KMS-11 (cell line): ENCODE measurements around the gene IGSF11.

Source experiments
- H2AFZ ChIP-seq: fragments of 200-600 bp; sonication (generic); 2 replicates; pipeline ENCODE4 v1.6.1; 2016; ENCODE audit warnings: antibody characterized with exemption, mixed run types, low read depth
- H3K27ac ChIP-seq: fragments of 200-600 bp; sonication (generic); 2 replicates; pipeline ENCODE4 v1.6.1; 2016; ENCODE audit warnings: mild to moderate bottlenecking, mixed run types
- H3K27me3 ChIP-seq: fragments of 200-600 bp; sonication (generic); 2 replicates; pipeline ENCODE4 v1.6.1; 2017; ENCODE audit warnings: mild to moderate bottlenecking, low read depth, mixed run types, moderate library complexity; ENCODE audit not compliant: insufficient read depth
- H3K36me3 ChIP-seq: fragments of 200-600 bp; sonication (generic); 2 replicates; pipeline ENCODE4 v1.6.1; 2017; ENCODE audit warnings: mild to moderate bottlenecking, mixed run types; ENCODE audit not compliant: insufficient read depth
- H3K4me1 ChIP-seq: fragments of 200-600 bp; sonication (generic); 2 replicates; pipeline ENCODE4 v1.6.1; 2016; ENCODE audit warnings: mild to moderate bottlenecking, low read depth, mixed run types; ENCODE audit not compliant: poor library complexity, severe bottlenecking
- H3K4me2 ChIP-seq: fragments of 200-600 bp; sonication (generic); 2 replicates; pipeline ENCODE4 v1.7.0; 2016; ENCODE audit warnings: mild to moderate bottlenecking, mixed run types
- H3K4me3 ChIP-seq: fragments of 200-600 bp; sonication (generic); IDR thresholded peaks from 2 replicates; pipeline ENCODE4 v1.6.1; 2017; ENCODE audit warnings: low read depth, low read length, mixed read lengths; ENCODE audit not compliant: insufficient read depth
- H3K79me2 ChIP-seq: fragments of 200-600 bp; sonication (generic); 2 replicates; pipeline ENCODE4 v1.6.1; 2016; ENCODE audit warnings: low read depth, mixed run types; ENCODE audit not compliant: insufficient read depth
- H3K9ac ChIP-seq: fragments of 200-600 bp; sonication (generic); 2 replicates; pipeline ENCODE4 v1.6.1; 2016; ENCODE audit warnings: mild to moderate bottlenecking, mixed run types
- H4K20me1 ChIP-seq: fragments of 200-600 bp; sonication (generic); 2 replicates; pipeline ENCODE4 v1.6.1; 2016; ENCODE audit warnings: mild to moderate bottlenecking, mixed run types; ENCODE audit not compliant: insufficient read depth
- TF ChIP-seq, protein P1 (sequence below): fragments of 200-600 bp; sonication (generic); conservative IDR thresholded peaks from 2 replicates; pipeline ENCODE4 v1.6.1; 2017; ENCODE audit warnings: low read depth, mild to moderate bottlenecking, antibody characterized with exemption, low read length, moderate library complexity, mixed read lengths

Gene IGSF11

DNA sequence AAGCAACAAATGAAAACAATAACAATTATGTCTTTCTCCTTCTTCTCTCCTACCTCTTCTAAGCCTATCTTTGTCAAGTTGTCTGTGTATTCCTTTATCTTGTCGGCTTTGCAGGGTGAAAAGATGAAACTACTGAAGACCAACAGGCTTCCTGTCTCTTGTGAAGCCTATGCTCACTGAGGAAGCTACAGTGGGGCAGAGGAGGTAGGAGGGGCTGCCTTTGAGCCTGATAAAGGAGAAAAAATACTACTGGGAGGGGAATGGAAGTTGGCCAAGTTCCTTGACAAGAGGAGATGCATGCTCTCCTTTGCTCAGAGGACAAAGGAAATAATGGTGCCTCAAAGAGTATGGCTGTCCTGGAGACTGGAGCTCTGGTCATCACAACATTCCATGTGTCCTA is 92.0 kb downstream of the IGSF11 start:
- TF ChIP-seq, protein P1, sequence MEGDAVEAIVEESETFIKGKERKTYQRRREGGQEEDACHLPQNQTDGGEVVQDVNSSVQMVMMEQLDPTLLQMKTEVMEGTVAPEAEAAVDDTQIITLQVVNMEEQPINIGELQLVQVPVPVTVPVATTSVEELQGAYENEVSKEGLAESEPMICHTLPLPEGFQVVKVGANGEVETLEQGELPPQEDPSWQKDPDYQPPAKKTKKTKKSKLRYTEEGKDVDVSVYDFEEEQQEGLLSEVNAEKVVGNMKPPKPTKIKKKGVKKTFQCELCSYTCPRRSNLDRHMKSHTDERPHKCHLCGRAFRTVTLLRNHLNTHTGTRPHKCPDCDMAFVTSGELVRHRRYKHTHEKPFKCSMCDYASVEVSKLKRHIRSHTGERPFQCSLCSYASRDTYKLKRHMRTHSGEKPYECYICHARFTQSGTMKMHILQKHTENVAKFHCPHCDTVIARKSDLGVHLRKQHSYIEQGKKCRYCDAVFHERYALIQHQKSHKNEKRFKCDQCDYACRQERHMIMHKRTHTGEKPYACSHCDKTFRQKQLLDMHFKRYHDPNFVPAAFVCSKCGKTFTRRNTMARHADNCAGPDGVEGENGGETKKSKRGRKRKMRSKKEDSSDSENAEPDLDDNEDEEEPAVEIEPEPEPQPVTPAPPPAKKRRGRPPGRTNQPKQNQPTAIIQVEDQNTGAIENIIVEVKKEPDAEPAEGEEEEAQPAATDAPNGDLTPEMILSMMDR, result no peak
- no peak overlapping the region for H3K4me2 ChIP-seq
- no peaks in the 10 kb centered on the region for H4K20me1 ChIP-seq
- H3K27ac ChIP-seq, result no peak overlapping the region
- no peaks in the 10 kb centered on the region for H3K79me2 ChIP-seq
- H3K9ac ChIP-seq, result no peak overlapping the region
- H3K36me3 ChIP-seq, result no peaks in the 10 kb centered on the region
- no peaks in the 10 kb centered on the region for H3K27me3 ChIP-seq
- no peak overlapping the region for H3K4me3 ChIP-seq
- no peaks in the 10 kb centered on the region for H3K4me1 ChIP-seq
- no peak overlapping the region for H2AFZ ChIP-seq

DNA sequence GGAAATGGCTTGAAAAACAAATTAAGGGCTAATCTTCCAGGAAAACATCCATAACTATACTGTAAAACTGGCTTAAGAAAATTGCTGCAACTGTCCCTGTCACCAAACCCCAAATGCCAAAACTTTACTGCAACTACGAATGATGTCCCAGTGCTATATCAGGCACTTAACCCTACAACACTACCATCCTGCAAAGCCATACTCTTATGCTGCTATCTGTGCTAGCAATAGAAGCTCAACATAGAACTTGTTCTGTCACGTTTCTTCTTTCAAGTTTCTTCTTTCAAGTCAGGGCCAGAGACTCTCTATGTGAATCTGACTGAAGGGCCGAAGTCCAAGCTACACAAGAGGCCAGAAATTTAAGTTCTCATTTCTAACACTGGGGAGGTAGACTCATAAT is 92.5 kb downstream of the IGSF11 start:
- Histone ChIP-seq H3K27ac (no peak overlapping the region), H4K20me1 (no peaks in the 10 kb centered on the region)

DNA sequence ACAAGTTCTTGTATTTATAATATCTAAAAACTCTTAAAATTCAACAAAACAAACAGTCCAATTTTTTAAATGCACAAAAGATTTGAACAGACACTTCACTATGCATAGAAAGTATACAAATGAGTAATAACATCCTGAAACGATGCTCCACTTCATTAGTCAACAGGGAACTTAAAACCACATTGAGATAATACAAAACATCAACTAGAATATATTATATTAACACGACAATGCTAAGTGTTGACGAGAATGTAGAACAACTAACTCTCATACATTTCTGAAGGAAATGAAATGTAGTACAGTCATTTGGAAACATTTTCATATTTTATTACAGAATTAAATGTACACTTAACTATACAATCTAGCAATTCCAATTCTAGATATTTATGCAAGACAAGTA is 93.4 kb downstream of the IGSF11 start:
- TF ChIP-seq, protein P1, result no peak
- H3K4me1 ChIP-seq, result no peaks in the 10 kb centered on the region
- H4K20me1 ChIP-seq, result no peaks in the 10 kb centered on the region
- H3K4me2 ChIP-seq, result no peak overlapping the region
- H3K79me2 ChIP-seq, result no peaks in the 10 kb centered on the region
- H3K9ac ChIP-seq, result no peak overlapping the region
- H2AFZ ChIP-seq, result no peak overlapping the region
- no peak overlapping the region for H3K27ac ChIP-seq
- H3K27me3 ChIP-seq, result no peaks in the 10 kb centered on the region
- H3K36me3 ChIP-seq, result no peaks in the 10 kb centered on the region
- no peak overlapping the region for H3K4me3 ChIP-seq

More for the DNA sequence above, 92.5 kb downstream of the IGSF11 start:
- H3K4me2 ChIP-seq, result no peak overlapping the region
- no peaks in the 10 kb centered on the region for H3K79me2 ChIP-seq
- H2AFZ ChIP-seq, result no peak overlapping the region
- H3K9ac ChIP-seq, result no peak overlapping the region
- H3K27me3 ChIP-seq, result no peaks in the 10 kb centered on the region
- TF ChIP-seq, protein P1, result no peak
- H3K36me3 ChIP-seq, result no peaks in the 10 kb centered on the region
- no peak overlapping the region for H3K4me3 ChIP-seq
- H3K4me1 ChIP-seq, result no peaks in the 10 kb centered on the region

DNA sequence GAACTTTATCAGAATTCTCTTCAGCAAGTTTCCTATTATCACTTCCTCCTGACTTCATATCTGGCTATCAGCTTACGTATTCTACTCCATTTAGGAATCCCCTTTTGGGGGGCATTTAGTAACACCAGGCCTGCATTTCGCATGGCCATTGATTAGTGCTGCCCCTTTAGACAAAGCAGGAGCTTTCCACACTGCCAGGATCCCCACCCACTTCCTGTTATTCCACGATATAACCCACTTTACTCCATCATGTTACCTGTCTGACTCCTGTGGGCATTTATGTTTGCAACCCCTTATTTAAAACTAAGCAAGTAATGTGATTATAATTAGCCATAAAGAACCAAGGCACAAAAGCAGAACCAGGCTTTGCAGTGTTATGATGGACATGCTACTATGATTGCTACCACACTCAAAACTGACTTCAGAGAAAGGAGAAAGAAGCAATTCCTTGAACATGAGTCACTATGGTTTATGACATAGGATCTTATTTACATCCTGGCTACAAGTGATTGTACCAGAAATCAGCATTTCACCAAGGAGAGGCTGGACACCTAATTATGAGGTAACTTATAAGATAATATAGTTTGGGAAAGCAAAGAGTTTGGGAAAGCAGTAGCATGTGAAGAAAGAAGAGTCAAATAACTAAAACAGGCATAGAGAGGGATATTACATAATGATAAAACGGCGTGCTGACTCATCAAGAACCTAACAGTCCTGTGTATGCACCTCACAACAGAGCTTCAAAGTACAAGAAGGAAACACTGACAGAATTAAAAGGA is 96.3 kb downstream of the IGSF11 start:
- TF ChIP-seq, protein P1, result no peak
- no peaks in the 10 kb centered on the region for H3K79me2 ChIP-seq
- no peaks in the 10 kb centered on the region for H3K27me3 ChIP-seq
- no peaks in the 10 kb centered on the region for H3K36me3 ChIP-seq
- no peak overlapping the region for H3K27ac ChIP-seq
- H3K4me2 ChIP-seq, result no peak overlapping the region
- H2AFZ ChIP-seq, result no peak overlapping the region
- no peaks in the 10 kb centered on the region for H3K4me1 ChIP-seq
- no peak overlapping the region for H3K9ac ChIP-seq
- no peak overlapping the region for H3K4me3 ChIP-seq
- no peaks in the 10 kb centered on the region for H4K20me1 ChIP-seq
